Measurements from ENCODE around the gene TAGLN2.

TAGLN2 gene

GRCh38 chr1:159932296-159933285 is 7.3 kb upstream of the TAGLN2 start:
- H3K9ac ChIP-seq (ENCODE audit: low read length) = no peak overlapping the region
- no peaks in the 10 kb centered on the region for H3K4me1 ChIP-seq (ENCODE audit: control insufficient read depth, insufficient read depth, low read length)

GRCh38 chr1:159931795-159932173 is 6.5 kb upstream of the TAGLN2 start:
- no peak overlapping the region for H3K4me3 ChIP-seq (ENCODE audit: low read length)
- peaks cover 14% of the 10 kb centered on the region for H3K27me3 ChIP-seq (replicated peaks; ENCODE audit: control insufficient read depth, insufficient read depth, low read length)
- H3K9ac ChIP-seq (ENCODE audit: low read length) = no peak overlapping the region
- DNase-seq (ENCODE audit: low read depth) = no peak
- H3K9me3 ChIP-seq (ENCODE audit: control insufficient read depth, low read length) = no peaks in the 10 kb centered on the region
- H3K36me3 ChIP-seq (ENCODE audit: control insufficient read depth, insufficient read depth, low read length, severe bottlenecking) = no peaks in the 10 kb centered on the region
- H3K4me1 ChIP-seq (ENCODE audit: control insufficient read depth, insufficient read depth, low read length) = no peaks in the 10 kb centered on the region

More at GRCh38 chr1:159932296-159933285, 7.3 kb upstream of the TAGLN2 start:
- no peaks in the 10 kb centered on the region for H3K9me3 ChIP-seq (ENCODE audit: control insufficient read depth, low read length)
- no peaks in the 10 kb centered on the region for H3K36me3 ChIP-seq (ENCODE audit: control insufficient read depth, insufficient read depth, low read length, severe bottlenecking)
- no peak for DNase-seq (ENCODE audit: low read depth)
- no peak overlapping the region for H3K4me3 ChIP-seq (ENCODE audit: low read length)
- peaks cover 14% of the 10 kb centered on the region for H3K27me3 ChIP-seq (replicated peaks; ENCODE audit: control insufficient read depth, insufficient read depth, low read length)

GRCh38 chr1:159931101-159931794 is 5.9 kb upstream of the TAGLN2 start:
- Histone ChIP-seq H3K4me3 (ENCODE audit: low read length) (no peak overlapping the region), H3K27me3 (replicated peaks; ENCODE audit: control insufficient read depth, insufficient read depth, low read length) (peaks cover 14% of the 10 kb centered on the region), H3K4me1 (ENCODE audit: control insufficient read depth, insufficient read depth, low read length) (no peaks in the 10 kb centered on the region), H3K9ac (ENCODE audit: low read length) (no peak overlapping the region), H3K36me3 (ENCODE audit: control insufficient read depth, insufficient read depth, low read length, severe bottlenecking) (no peaks in the 10 kb centered on the region), H3K9me3 (ENCODE audit: control insufficient read depth, low read length) (no peaks in the 10 kb centered on the region)
- no peak for DNase-seq (ENCODE audit: low read depth)

GRCh38 chr1:159930634-159931033 is 5.3 kb upstream of the TAGLN2 start:
- Histone ChIP-seq H3K9me3 (ENCODE audit: control insufficient read depth, low read length) (no peaks in the 10 kb centered on the region), H3K4me1 (ENCODE audit: control insufficient read depth, insufficient read depth, low read length) (peaks cover 5% of the 10 kb centered on the region), H3K4me3 (ENCODE audit: low read length) (no peak overlapping the region), H3K9ac (ENCODE audit: low read length) (no peak overlapping the region), H3K27me3 (replicated peaks; ENCODE audit: control insufficient read depth, insufficient read depth, low read length) (peaks cover 8% of the 10 kb centered on the region), H3K36me3 (ENCODE audit: control insufficient read depth, insufficient read depth, low read length, severe bottlenecking) (no peaks in the 10 kb centered on the region)
- DNase-seq (ENCODE audit: low read depth) = no peak

- DNase-seq (ENCODE audit: low read depth) = no peak
- Histone ChIP-seq H3K4me1 (ENCODE audit: control insufficient read depth, insufficient read depth, low read length) (peaks cover 6% of the 10 kb centered on the region), H3K9ac (ENCODE audit: low read length) (no peak overlapping the region), H3K36me3 (ENCODE audit: control insufficient read depth, insufficient read depth, low read length, severe bottlenecking) (no peaks in the 10 kb centered on the region), H3K9me3 (ENCODE audit: control insufficient read depth, low read length) (no peaks in the 10 kb centered on the region), H3K27me3 (replicated peaks; ENCODE audit: control insufficient read depth, insufficient read depth, low read length) (peaks cover 6% of the 10 kb centered on the region), H3K4me3 (ENCODE audit: low read length) (no peak overlapping the region)
These were observed 4.9 kb upstream of the TAGLN2 start for GRCh38 chr1:159930216-159930615.

- DNase-seq (ENCODE audit: low read depth) = no peak
- Histone ChIP-seq H3K27me3 (replicated peaks; ENCODE audit: control insufficient read depth, insufficient read depth, low read length) (peaks cover 1% of the 10 kb centered on the region), H3K4me3 (ENCODE audit: low read length) (no peak overlapping the region), H3K9me3 (ENCODE audit: control insufficient read depth, low read length) (no peaks in the 10 kb centered on the region), H3K9ac (ENCODE audit: low read length) (no peak overlapping the region), H3K36me3 (ENCODE audit: control insufficient read depth, insufficient read depth, low read length, severe bottlenecking) (no peaks in the 10 kb centered on the region), H3K4me1 (ENCODE audit: control insufficient read depth, insufficient read depth, low read length) (peaks cover 6% of the 10 kb centered on the region)
These were observed 4.1 kb upstream of the TAGLN2 start for GRCh38 chr1:159929155-159930051.

- Histone ChIP-seq H3K4me3 (ENCODE audit: low read length) (no peak overlapping the region), H3K4me1 (ENCODE audit: control insufficient read depth, insufficient read depth, low read length) (peaks cover 8% of the 10 kb centered on the region), H3K36me3 (ENCODE audit: control insufficient read depth, insufficient read depth, low read length, severe bottlenecking) (no peaks in the 10 kb centered on the region), H3K27me3 (replicated peaks; ENCODE audit: control insufficient read depth, insufficient read depth, low read length) (no peaks in the 10 kb centered on the region), H3K9me3 (ENCODE audit: control insufficient read depth, low read length) (no peaks in the 10 kb centered on the region), H3K9ac (ENCODE audit: low read length) (no peak overlapping the region)
- no peak for DNase-seq (ENCODE audit: low read depth)
These were observed 3.3 kb upstream of the TAGLN2 start for GRCh38 chr1:159928491-159929050.

GRCh38 chr1:159927849-159928431 is 2.6 kb upstream of the TAGLN2 start:
- Histone ChIP-seq H3K36me3 (ENCODE audit: control insufficient read depth, insufficient read depth, low read length, severe bottlenecking) (no peaks in the 10 kb centered on the region), H3K27me3 (replicated peaks; ENCODE audit: control insufficient read depth, insufficient read depth, low read length) (no peaks in the 10 kb centered on the region), H3K4me1 (ENCODE audit: control insufficient read depth, insufficient read depth, low read length) (peaks cover 14% of the 10 kb centered on the region), H3K9ac (ENCODE audit: low read length) (no peak overlapping the region), H3K9me3 (ENCODE audit: control insufficient read depth, low read length) (no peaks in the 10 kb centered on the region), H3K4me3 (ENCODE audit: low read length) (no peak overlapping the region)
- no peak for DNase-seq (ENCODE audit: low read depth)

GRCh38 chr1:159927211-159927848 is 2.0 kb upstream of the TAGLN2 start:
- Histone ChIP-seq H3K9ac (ENCODE audit: low read length) (no peak overlapping the region), H3K4me3 (ENCODE audit: low read length) (no peak overlapping the region)
- no peak for DNase-seq (ENCODE audit: low read depth)

GRCh38 chr1:159925719-159926078 is 392 bp upstream of the TAGLN2 start:
- no peak for DNase-seq (ENCODE audit: low read depth)
- Histone ChIP-seq H3K36me3 (ENCODE audit: control insufficient read depth, insufficient read depth, low read length, severe bottlenecking) (no peaks in the 10 kb centered on the region), H3K4me1 (ENCODE audit: control insufficient read depth, insufficient read depth, low read length) (peaks cover 32% of the 10 kb centered on the region), H3K4me3 (ENCODE audit: low read length) (peak overlapping the region; percentile 95), H3K9me3 (ENCODE audit: control insufficient read depth, low read length) (no peaks in the 10 kb centered on the region), H3K9ac (ENCODE audit: low read length) (peak overlapping the region; percentile 93), H3K27me3 (replicated peaks; ENCODE audit: control insufficient read depth, insufficient read depth, low read length) (no peaks in the 10 kb centered on the region)

More at GRCh38 chr1:159927211-159927848, 2.0 kb upstream of the TAGLN2 start:
- Histone ChIP-seq H3K27me3 (replicated peaks; ENCODE audit: control insufficient read depth, insufficient read depth, low read length) (no peaks in the 10 kb centered on the region), H3K4me1 (ENCODE audit: control insufficient read depth, insufficient read depth, low read length) (peaks cover 21% of the 10 kb centered on the region), H3K36me3 (ENCODE audit: control insufficient read depth, insufficient read depth, low read length, severe bottlenecking) (no peaks in the 10 kb centered on the region), H3K9me3 (ENCODE audit: control insufficient read depth, low read length) (no peaks in the 10 kb centered on the region)

All from adipocyte (in vitro differentiated cells).